GM12878 (cell line): ENCODE data around the gene MMP13. TPM values are rescaled to one million over a fixed set of nuclear protein-coding genes. Genes with fewer than 3 reads are reported as not detected.

ENCODE experiments used
- ATAC-seq: fragments of 200-7000 bp; cut with Tn5 transposase; 3 replicates; pipeline ENCODE4 v1.9.1; 2020; ENCODE audit warnings: mild to moderate bottlenecking, moderate library complexity
- BruUV-seq: library from RNA; stranded (reverse); fragments of 400-500 nt; replicated peaks from 2 replicates; lab custom pipeline; 2021; lab: Mats Ljungman, UMichigan
- CTCF ChIA-PET: fragments of 300-600 bp; sonication (Branson Sonifier 250); formaldehyde crosslinking; extraction: SDS; loops from one replicate; lab custom pipeline; 2021; ENCODE audit warnings: inconsistent platforms; lab: Yijun Ruan, JAX
- POLR2A ChIA-PET: fragments of 350-600 bp; formaldehyde crosslinking; extraction: SDS; loops from one replicate; lab custom pipeline; 2021; ENCODE audit warnings: inconsistent platforms; lab: Charles Lee
- RAD21 ChIA-PET: fragments of 300-600 bp; sonication (Branson Sonifier 250); formaldehyde crosslinking; loops from one replicate; lab custom pipeline; 2023; ENCODE audit warnings: antibody characterized with exemption; ENCODE audit not compliant: unreplicated experiment; lab: Charles Lee
- SMC1A ChIA-PET: fragments of 300-600 bp; sonication (Branson Sonifier 250); formaldehyde crosslinking; loops from one replicate; lab custom pipeline; 2023; ENCODE audit not compliant: unreplicated experiment, uncharacterized antibody; lab: Charles Lee
- DNase-seq: peaks from one replicate; pipeline ENCODE4 v3.0.0-alpha.2; 2011; ENCODE audit warnings: low read depth, low spot score
- FAIRE-seq: peaks from 3 replicates; lab custom pipeline; 2011; peaks lifted over from hg19 to GRCh38; lab: Jason Lieb, UNC
- H2AFZ ChIP-seq: 2 replicates; pipeline ENCODE4 v1.6.0; 2011; ENCODE audit warnings: low read depth, low read length, control low read depth; ENCODE audit not compliant: control insufficient read depth
- H3K27ac ChIP-seq: 2 replicates; pipeline ENCODE4 v1.5.1; 2011; ENCODE audit warnings: control low read depth; ENCODE audit not compliant: control insufficient read depth, insufficient read depth
- H3K27me3 ChIP-seq, 2 experiments: replicated peaks in 1 of 2; 2 replicates each; pipeline versions ENCODE4 v1.6.0 to v1.6.1; 2011; ENCODE audit warnings: low read length in 1 of 2; ENCODE audit not compliant: control insufficient read depth in 2 of 2, insufficient read depth in 2 of 2
- H3K36me3 ChIP-seq, 2 experiments: 2 replicates each; pipeline ENCODE4 v1.5.1; 2011; ENCODE audit warnings: low read length in 1 of 2; ENCODE audit not compliant: control insufficient read depth in 2 of 2, insufficient read depth in 2 of 2
- H3K4me1 ChIP-seq: 2 replicates; pipeline ENCODE4 v1.6.1; 2011; ENCODE audit warnings: mild to moderate bottlenecking, low read length, moderate library complexity, mixed read lengths; ENCODE audit not compliant: control insufficient read depth, insufficient read depth
- H3K4me2 ChIP-seq: 2 replicates; pipeline ENCODE4 v1.6.0; 2011; ENCODE audit warnings: control low read depth; ENCODE audit not compliant: control insufficient read depth, insufficient read depth
- H3K4me3 ChIP-seq: fragments of 200-600 bp; sonication (generic); 2 replicates; pipeline ENCODE4 v1.5.1; 2016
- H3K79me2 ChIP-seq: 2 replicates; pipeline ENCODE4 v1.6.0; 2011; ENCODE audit warnings: low read length; ENCODE audit not compliant: control insufficient read depth, insufficient read depth
- H3K9ac ChIP-seq: 2 replicates; pipeline ENCODE4 v1.8.0; 2011; ENCODE audit warnings: low read length, control low read depth, mixed read lengths; ENCODE audit not compliant: control insufficient read depth, insufficient read depth
- H3K9me3 ChIP-seq: replicated peaks from 3 replicates; pipeline ENCODE4 v1.5.1; 2011; ENCODE audit warnings: mild to moderate bottlenecking, low read length; ENCODE audit not compliant: control insufficient read depth, insufficient read depth
- H4K20me1 ChIP-seq: 2 replicates; pipeline ENCODE4 v1.6.0; 2011; ENCODE audit not compliant: control insufficient read depth, insufficient read depth
- IKZF2 ChIP-seq, 2 experiments: fragments of 450-650 bp; IDR thresholded peaks; 2 replicates each; pipeline ENCODE4 v1.6.1; 2017; ENCODE audit warnings: mild to moderate bottlenecking in 2 of 2, moderate library complexity in 2 of 2
- JUNB ChIP-seq: IDR thresholded peaks from 2 replicates; pipeline ENCODE4 v1.6.1; 2016; ENCODE audit warnings: antibody characterized with exemption, mild to moderate bottlenecking
- NFXL1 ChIP-seq: fragments of 450-650 bp; IDR thresholded peaks from 2 replicates; pipeline ENCODE4 v1.6.1; 2017; ENCODE audit warnings: antibody characterized with exemption, mild to moderate bottlenecking, borderline replicate concordance
- PKNOX1 ChIP-seq: fragments of 450-650 bp; IDR thresholded peaks from 2 replicates; pipeline ENCODE4 v1.6.1; 2016; ENCODE audit warnings: mild to moderate bottlenecking
- POLR2AphosphoS5 ChIP-seq: IDR thresholded peaks from 2 replicates; pipeline ENCODE4 v1.6.1; 2011; ENCODE audit warnings: mild to moderate bottlenecking, low read length, inconsistent platforms
- RAD21 ChIP-seq: IDR thresholded peaks from 2 replicates; pipeline ENCODE4 v1.6.1; 2011; ENCODE audit warnings: mild to moderate bottlenecking, low read depth, low read length, moderate library complexity; ENCODE audit not compliant: insufficient read depth
- RB1 ChIP-seq: fragments of 450-650 bp; formaldehyde crosslinking; IDR thresholded peaks from 2 replicates; pipeline ENCODE4 v1.6.1; 2017; ENCODE audit warnings: mild to moderate bottlenecking, borderline replicate concordance
- RCOR1 ChIP-seq: conservative IDR thresholded peaks from 2 replicates; pipeline ENCODE4 v1.6.1; 2012; ENCODE audit warnings: low read depth, low read length, improper control_type of control experiment
- SREBF1 ChIP-seq: IDR thresholded peaks from 2 replicates; pipeline ENCODE4 v1.6.1; 2012; ENCODE audit warnings: mild to moderate bottlenecking, low read length
- ZNF687 ChIP-seq: fragments of 450-650 bp; IDR thresholded peaks from 2 replicates; pipeline ENCODE4 v1.6.1; 2017; ENCODE audit warnings: mild to moderate bottlenecking, moderate library complexity
- WGBS: methylation state at CpG from one replicate; pipeline ENCODE4 v1.1.6; 2016; ENCODE audit warnings: low lambda C conversion rate; ENCODE audit not compliant: insufficient replicate concordance, insufficient coverage; ENCODE audit errors: missing lambda C conversion rate; 5-methylcytosine and 5-hydroxymethylcytosine counted together
- in situ Hi-C: fragments of 300-500 bp; cut with MboI; formaldehyde crosslinking; loops from 9 replicates; pipeline ENCODE4 v1.14.3; 2018; ENCODE audit warnings: mixed read lengths
- intact Hi-C: fragments of 100-400 bp; cut with micrococcal nuclease; formaldehyde crosslinking; loops from one replicate; pipeline ENCODE4 v1.14.2; 2022; ENCODE audit not compliant: unreplicated experiment
- polyA plus RNA-seq, 11 experiments: library from polyadenylated mRNA; depleted of rRNA in 4 of 11; unstranded in 6 of 11; stranded (reverse) in 5 of 11; fragments of >200 nt; fragmentation: Nextera tagmentation in 4 of 11; fragmentation: Illumina TruSeq in 1 of 11; extraction: Ambion mirVana in 4 of 11; extraction: Trizol in 1 of 11; gene quantifications; 1 replicate in 1 of 11; 2 replicates in 10 of 11; pipeline versions ENCODE4 v1.2.1 to v1.2.3, GENCODE V29; 2011 to 2016; ENCODE audit warnings: inconsistent platforms in 2 of 11, missing spikeins in 2 of 11, low read depth in 1 of 11
- total RNA-seq, 4 experiments: library from RNA; depleted of rRNA in 3 of 4; stranded (reverse); fragments of >200 nt in 3 of 4; fragmentation: Illumina TruSeq in 1 of 4; extraction: Trizol in 1 of 4; gene quantifications; 2 replicates each; pipeline versions ENCODE4 v1.2.1 to v1.2.3, GENCODE V29; 2013 to 2021

MMP13 gene
- total and polyA plus RNA-seq, 10 of the 15 experiments (the other 5 are each of a cell fraction or from before 2014, with no cell fraction given): 0.05 TPM; not detected in 9

- no TSS peak for BruUV-seq
- ChIA-PET POLR2A (interaction anchor here (2.1 to 4.1 kb wide), 2 partner anchors 10 to 14 kb away, joined by 10 to 30 read pairs; no protein-coding TSS in a partner anchor), RAD21 (interaction anchor here (1.3 to 11.6 kb wide), 4 partner anchors 10 to 321 kb away, joined by 3 to 140 read pairs (median 24); no protein-coding TSS in a partner anchor), CTCF (interaction anchor here (0.7 to 11.6 kb wide), 7 partner anchors 9 to 104 kb away, joined by 3 to 160 read pairs (median 4); no protein-coding TSS in a partner anchor), SMC1A (interaction anchor here (5.2 to 11.7 kb wide), 3 partner anchors 15 to 23 kb away, joined by 18 to 177 read pairs (median 115); no protein-coding TSS in a partner anchor)
- no peak overlapping the region for H3K4me2 ChIP-seq
- H3K79me2 ChIP-seq: no peaks in the 10 kb centered on the region
- H3K4me1 ChIP-seq: no peaks in the 10 kb centered on the region
- WGBS: 46% methylated on average over 3 of the region's 3 CpGs
- no peak overlapping the region for H3K9ac ChIP-seq
- in situ Hi-C loops (no loop called here), intact Hi-C loops (no loop called here)
- DNase-seq (no peak), FAIRE-seq (no peak), ATAC-seq (no peak)
- H4K20me1 ChIP-seq: no peaks in the 10 kb centered on the region
- H3K4me3 ChIP-seq: no peak overlapping the region
- H3K9me3 ChIP-seq: no peaks in the 10 kb centered on the region; the same call in 2 of the 3 replicates
- no peaks in the 10 kb centered on the region for H3K36me3 ChIP-seq
- H3K27me3 ChIP-seq: no peaks in the 10 kb centered on the region
- no peak overlapping the region for H3K27ac ChIP-seq
- H2AFZ ChIP-seq: no peak overlapping the region
- TF ChIP-seq ZNF687: no peak
- TF ChIP-seq RAD21: no peak
- no peak for TF ChIP-seq NFXL1
- no peak for TF ChIP-seq RCOR1
- no peak for TF ChIP-seq IKZF2 (IDR thresholded peaks at IDR 0.05)
- TF ChIP-seq SREBF1: no peak
- no peak for TF ChIP-seq RB1
- no peak for TF ChIP-seq PKNOX1
- no peak for TF ChIP-seq POLR2AphosphoS5
- TF ChIP-seq JUNB: no peak
These were observed 20.0 kb downstream of the MMP13 start for GRCh38 chr11:102935514-102935913.
